Fibroblast of lung (primary cell): ENCODE data around the gene TBX20.
"Not testable (repeated sequence)": the region's sequence is repeated elsewhere in the genome, so short reads cannot be mapped to it uniquely, and the experiment has no call there.

Experiments
- CTCF ChIP-seq, 2 donors: IDR thresholded peaks in 1 of 2; conservative IDR thresholded peaks in 1 of 2; 1 replicate in 1 of 2; 2 replicates in 1 of 2; pipeline ENCODE4 v1.5.1; 2011 to 2012; ENCODE audit warnings: low read length in 2 of 2, control low read depth in 1 of 2, inconsistent platforms in 1 of 2, low read depth in 1 of 2, mild to moderate bottlenecking in 1 of 2
- EZH2 ChIP-seq: IDR thresholded peaks from 2 replicates; pipeline ENCODE4 v1.5.1; 2012; ENCODE audit warnings: low read length, control low read depth, mild to moderate bottlenecking; ENCODE audit errors: missing control alignments

- TF ChIP-seq CTCF (conservative IDR thresholded peaks at IDR 0.05 in 1 of 2, IDR thresholded peaks at IDR 0.05 in 1 of 2; ENCODE audit: low read depth in 1 of 2, low read length in 2 of 2); EZH2: not testable (repeated sequence)
Measured at GRCh38 chr7:35222445-35222844, 31.5 kb downstream of the TBX20 start.
